22Rv1 (cell line): ENCODE results near the gene ACP3.

Source experiments
- H3K27ac ChIP-seq: fragments of 450-650 bp; 2 replicates; pipeline ENCODE4 v1.5.1; 2017
- CTCF ChIP-seq: fragments of 450-650 bp; IDR thresholded peaks from 2 replicates; pipeline ENCODE4 v1.5.1; 2017; ENCODE audit warnings: mild to moderate bottlenecking
- ZFX ChIP-seq: fragments of 450-650 bp; IDR thresholded peaks from 2 replicates; pipeline ENCODE4 v1.6.1; 2017; ENCODE audit warnings: antibody characterized with exemption, borderline replicate concordance

Gene ACP3

GRCh38 chr3:132284781-132285619, 32.2 kb upstream of the ACP3 start:
- no peak overlapping the region for H3K27ac ChIP-seq
- no peak for TF ChIP-seq ZFX
- TF ChIP-seq CTCF, result no peak

GRCh38 chr3:132285620-132285945, 31.6 kb upstream of the ACP3 start:
- H3K27ac ChIP-seq, result no peak overlapping the region
- TF ChIP-seq CTCF, result no peak
- no peak for TF ChIP-seq ZFX

DNA sequence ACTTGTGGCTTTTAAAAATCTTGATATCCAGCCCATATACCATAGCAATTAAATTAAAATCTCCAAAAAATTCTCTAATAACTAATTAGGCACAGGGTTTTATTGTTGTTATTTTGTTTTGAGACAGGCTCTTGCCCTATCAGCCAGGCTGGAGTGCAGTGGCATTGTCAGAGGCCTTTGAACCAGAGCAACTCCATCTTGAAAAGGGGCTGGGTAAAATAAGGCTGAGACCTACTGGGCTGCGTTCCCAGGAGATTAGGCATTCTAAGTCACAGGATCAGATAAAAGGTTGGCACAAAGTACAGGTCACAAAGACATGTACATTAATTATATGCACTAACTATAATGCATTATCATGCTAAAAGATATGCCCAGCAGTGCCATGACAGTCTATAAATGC, 31.2 kb upstream of the ACP3 start:
- no peak overlapping the region for H3K27ac ChIP-seq
- no peak for TF ChIP-seq ZFX
- TF ChIP-seq CTCF, result no peak

DNA sequence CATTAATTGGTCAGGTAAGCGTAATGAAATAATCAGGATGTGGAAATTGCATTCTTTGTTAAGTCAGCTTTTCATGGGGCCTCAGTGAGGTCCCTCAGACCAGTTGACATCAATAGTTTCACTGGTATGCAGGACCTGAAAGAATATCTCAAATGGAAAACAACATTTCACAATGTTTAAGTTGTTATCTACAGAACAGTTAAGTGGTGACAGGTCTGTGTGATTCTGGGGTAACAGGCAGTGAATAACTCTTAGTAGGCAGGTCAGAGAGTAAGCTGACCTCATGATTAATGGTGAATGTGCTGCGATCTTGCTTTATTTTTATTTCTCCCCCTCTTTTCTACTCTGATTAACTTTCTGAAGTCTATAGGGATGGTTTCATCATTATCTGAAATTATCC, 28.9 kb upstream of the ACP3 start:
- H3K27ac ChIP-seq, result no peak overlapping the region
- TF ChIP-seq CTCF, result no peak
- TF ChIP-seq ZFX, result no peak

GRCh38 chr3:132289316-132289715, 27.9 kb upstream of the ACP3 start:
- H3K27ac ChIP-seq, result no peak overlapping the region
- TF ChIP-seq ZFX (no peak), CTCF (no peak)

GRCh38 chr3:132290833-132291232, 26.4 kb upstream of the ACP3 start:
- TF ChIP-seq CTCF (no peak), ZFX (no peak)
- H3K27ac ChIP-seq, result no peak overlapping the region

GRCh38 chr3:132292042-132292441, 25.2 kb upstream of the ACP3 start:
- no peak for TF ChIP-seq ZFX
- no peak for TF ChIP-seq CTCF
- no peak overlapping the region for H3K27ac ChIP-seq
